Stimulated activated CD8-positive, alpha-beta memory T cell treated with anti-CD3 and anti-CD28 coated beads, Interleukin-15, amount 100 ng/mL, for 1 hour (primary cell): ENCODE measurements around the gene CES3.

Source experiments
- DNase-seq: peaks from one replicate; pipeline ENCODE4 v3.0.0-alpha.2; 2020; ENCODE audit warnings: low read depth

Gene CES3, protein sequence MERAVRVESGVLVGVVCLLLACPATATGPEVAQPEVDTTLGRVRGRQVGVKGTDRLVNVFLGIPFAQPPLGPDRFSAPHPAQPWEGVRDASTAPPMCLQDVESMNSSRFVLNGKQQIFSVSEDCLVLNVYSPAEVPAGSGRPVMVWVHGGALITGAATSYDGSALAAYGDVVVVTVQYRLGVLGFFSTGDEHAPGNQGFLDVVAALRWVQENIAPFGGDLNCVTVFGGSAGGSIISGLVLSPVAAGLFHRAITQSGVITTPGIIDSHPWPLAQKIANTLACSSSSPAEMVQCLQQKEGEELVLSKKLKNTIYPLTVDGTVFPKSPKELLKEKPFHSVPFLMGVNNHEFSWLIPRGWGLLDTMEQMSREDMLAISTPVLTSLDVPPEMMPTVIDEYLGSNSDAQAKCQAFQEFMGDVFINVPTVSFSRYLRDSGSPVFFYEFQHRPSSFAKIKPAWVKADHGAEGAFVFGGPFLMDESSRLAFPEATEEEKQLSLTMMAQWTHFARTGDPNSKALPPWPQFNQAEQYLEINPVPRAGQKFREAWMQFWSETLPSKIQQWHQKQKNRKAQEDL

GRCh38 chr16:66961065-66961744 is at the start of gene CES3:
Gene CES3, plus strand, starts transcription at chr16:66961266. Its CDS starts 42 bp downstream, at chr16:66961308.
- no peak for DNase-seq

DNA sequence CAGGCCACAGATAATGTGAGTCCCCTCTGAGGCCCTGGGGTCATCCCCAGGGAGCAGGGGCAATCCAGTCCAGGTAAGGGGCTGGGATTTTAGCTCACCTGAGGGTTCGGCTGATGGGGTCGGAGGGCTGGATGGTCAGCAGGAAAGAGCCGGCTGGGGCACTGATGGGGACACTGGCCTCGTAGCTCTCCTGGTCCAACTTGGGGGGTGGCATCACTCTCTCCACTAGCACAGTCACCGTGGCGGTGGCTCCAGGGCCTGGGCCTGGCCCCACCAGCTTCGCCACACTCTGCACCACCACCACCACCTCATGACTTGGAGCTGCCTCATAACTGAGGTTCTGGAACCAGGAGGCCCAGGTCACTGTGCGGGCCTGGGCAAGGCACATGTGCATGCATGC is 49.3 kb upstream of the CES3 start:
- DNase-seq = no peak

DNA sequence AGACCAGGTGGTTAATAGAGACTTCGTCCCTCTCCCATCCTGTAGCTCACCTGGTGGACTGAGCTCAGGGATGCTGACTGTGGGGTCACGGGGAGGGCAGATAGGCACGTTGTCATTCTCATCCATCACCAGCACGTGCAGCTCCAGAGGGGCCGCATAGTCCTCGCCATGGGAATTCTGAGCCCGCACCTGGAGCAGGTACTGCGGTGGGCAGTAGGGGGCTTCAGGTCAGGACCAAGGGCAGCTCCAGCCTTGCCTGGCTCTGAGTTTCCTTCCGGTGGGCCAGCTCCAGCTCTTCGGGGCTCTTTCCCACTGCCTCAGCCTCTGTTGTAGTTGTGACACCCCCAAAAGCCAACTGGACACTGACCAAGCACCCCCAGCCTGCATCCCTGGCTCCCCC is 48.0 kb upstream of the CES3 start:
- DNase-seq = no peak

- no peak for DNase-seq
Measured at GRCh38 chr16:66913711-66914110, 47.4 kb upstream of the CES3 start.

- no peak for DNase-seq
Measured at GRCh38 chr16:66914541-66914940, 46.5 kb upstream of the CES3 start.

DNA sequence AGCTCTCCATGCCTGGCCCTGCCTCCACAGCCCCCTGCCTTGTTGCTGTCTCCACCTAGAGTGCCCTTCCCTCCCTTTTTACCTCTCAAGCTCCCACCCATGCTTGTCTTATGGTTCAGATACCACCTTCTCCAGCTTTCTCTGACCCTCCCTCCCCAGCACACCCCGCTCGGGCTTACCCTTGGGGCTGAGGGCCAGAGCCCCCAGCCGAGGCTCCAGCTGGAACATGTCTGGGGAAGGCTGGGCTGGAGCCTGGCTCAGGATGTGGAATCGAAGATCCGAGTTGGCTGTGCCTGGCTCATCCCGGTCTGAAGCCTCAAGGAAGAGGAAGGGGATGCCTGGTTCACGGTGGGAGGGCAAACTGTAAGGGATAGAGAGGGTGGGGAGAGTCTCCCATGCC is 46.0 kb upstream of the CES3 start:
- DNase-seq = no peak

GRCh38 chr16:66916518-66916917 is 44.5 kb upstream of the CES3 start:
- no peak for DNase-seq

GRCh38 chr16:66917741-66918140 is 43.3 kb upstream of the CES3 start:
- DNase-seq = no peak

DNA sequence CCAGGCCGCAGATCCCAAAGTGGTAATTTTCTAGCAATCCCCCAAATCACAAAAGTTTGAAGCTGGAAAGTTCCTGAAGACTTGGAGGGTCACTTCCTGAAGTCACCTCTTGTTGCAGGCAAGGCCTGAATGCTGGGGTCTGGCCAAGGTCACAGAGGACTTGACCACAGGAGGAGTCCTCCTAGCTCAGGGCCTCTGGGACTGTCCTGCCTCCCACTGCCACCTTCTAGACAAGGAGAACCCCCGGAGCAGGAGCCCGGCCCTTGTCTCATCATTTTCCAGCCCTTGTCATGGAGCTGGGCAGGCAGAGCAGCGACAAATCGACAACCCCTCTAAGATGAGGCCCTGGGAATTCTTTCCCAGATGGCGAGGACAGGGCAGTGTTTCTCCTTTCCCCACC is 42.7 kb upstream of the CES3 start:
- DNase-seq = no peak

GRCh38 chr16:66918803-66919568 is 42.1 kb upstream of the CES3 start, which contains the start of gene CDH16:
Gene CDH16, minus strand, starts transcription at chr16:66918885. Its CDS starts 820 bp downstream, at chr16:66918065.
- no peak for DNase-seq

DNA sequence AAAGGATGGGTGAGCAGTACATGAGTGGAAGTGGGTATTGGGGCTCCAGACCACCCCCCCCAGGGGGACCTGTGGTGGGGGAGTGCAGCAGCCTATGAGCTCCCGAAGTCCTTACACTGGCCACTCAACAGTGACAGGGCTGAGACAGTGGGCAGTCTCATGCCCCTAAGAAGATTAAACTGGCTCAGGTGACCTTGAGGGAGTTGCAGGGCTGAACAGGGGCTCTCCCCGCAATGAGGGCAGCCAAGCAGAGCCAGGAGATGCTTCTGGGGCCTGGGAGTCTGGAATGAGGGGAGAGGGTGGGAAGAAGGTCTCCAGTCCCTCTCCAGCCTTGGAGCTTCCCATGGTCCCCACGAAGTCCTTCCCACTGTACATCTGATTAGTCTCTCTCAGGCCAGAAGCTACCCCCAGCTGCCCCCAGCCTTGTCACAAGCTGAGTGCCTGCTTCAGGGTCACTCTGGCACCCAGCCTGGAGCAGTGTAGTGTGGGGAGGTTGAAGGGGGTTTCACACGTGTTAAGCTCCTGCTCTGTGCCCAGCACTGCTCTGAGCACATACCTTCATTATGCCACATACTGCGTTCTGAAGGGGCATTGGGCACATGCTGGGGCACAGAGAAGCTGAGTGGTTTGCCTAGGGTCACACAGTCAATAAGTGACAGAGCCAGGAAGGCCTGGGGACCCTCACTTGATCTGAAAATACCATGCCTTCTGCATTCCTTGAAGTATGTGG is 41.3 kb upstream of the CES3 start:
- no peak for DNase-seq

DNA sequence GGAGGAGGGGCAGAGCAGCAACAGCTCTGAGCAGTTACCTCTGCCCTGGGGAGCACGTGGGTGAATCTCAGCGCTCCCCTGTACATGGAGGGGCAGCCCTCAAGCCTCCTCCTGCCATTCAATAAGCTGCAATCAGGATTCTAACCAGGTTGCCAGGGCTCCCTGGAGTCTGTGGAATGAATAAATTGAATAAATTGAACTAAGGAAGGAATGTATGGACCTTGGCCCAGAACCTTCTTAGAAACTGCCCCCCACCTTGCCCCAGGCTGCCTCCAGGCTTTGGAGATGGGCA is 40.8 kb upstream of the CES3 start:
- no peak for DNase-seq

GRCh38 chr16:66920924-66921680 is 40.0 kb upstream of the CES3 start:
- DNase-seq = no peak

DNA sequence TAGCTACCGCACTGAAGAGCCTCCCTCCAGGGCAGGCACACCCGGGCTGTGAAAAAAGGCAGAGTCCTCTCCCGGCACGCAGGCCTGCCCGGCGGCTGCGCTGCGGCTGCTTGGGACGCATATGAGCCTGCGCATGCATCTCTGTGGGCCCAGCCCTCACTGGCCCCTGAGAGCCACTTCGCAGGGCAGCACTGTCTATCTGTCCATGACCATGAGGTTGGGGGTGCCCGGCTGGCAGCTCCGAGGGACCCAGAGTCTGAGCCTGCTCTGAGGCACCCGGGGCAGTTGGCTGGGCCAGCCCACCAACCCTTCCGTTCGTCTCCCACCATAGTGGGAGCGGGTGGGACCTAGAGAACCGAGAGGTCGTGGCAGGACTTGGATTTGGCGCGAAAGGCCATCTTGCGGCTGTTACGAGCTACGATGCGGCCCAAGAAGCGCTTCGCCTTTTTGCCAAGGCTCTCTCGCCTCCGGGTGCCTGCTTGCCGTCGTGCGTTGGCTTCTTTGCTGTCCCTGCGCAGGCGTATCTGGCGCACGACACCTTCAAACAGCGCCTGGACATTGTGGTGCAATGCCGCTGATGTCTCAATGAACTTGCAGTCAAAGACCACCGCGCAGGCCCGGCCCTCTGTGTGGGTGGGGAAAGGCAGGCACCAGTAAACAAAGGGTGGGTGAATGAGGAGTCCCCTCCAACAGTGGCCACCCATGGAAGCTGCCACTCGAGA is 39.2 kb upstream of the CES3 start:
- no peak for DNase-seq

DNA sequence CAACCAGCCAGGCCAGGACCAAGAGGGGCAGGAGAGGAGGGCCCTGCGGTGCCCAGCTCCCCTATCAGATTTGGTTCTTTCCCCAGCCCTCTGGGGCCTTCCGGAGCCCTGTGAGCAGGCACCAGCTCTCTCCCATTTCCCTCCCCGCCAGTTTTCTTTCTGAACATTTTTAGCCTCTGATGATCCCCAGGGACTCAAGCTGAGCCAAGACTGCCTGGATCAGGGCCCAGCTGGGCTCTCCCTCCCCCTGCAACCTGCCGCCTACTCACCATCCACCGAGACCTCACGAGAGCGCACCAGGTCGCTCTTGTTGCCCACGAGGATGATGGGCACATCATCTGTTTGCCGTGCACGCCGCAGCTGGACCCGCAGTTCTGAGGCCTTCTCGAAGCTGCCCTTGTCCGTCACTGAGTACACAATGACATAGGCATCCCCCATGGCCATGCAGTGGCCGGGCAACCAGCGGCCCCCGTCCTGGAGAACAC is 37.8 kb upstream of the CES3 start:
- DNase-seq = no peak

- DNase-seq = no peak
Measured at GRCh38 chr16:66923866-66924265, 37.2 kb upstream of the CES3 start.

DNA sequence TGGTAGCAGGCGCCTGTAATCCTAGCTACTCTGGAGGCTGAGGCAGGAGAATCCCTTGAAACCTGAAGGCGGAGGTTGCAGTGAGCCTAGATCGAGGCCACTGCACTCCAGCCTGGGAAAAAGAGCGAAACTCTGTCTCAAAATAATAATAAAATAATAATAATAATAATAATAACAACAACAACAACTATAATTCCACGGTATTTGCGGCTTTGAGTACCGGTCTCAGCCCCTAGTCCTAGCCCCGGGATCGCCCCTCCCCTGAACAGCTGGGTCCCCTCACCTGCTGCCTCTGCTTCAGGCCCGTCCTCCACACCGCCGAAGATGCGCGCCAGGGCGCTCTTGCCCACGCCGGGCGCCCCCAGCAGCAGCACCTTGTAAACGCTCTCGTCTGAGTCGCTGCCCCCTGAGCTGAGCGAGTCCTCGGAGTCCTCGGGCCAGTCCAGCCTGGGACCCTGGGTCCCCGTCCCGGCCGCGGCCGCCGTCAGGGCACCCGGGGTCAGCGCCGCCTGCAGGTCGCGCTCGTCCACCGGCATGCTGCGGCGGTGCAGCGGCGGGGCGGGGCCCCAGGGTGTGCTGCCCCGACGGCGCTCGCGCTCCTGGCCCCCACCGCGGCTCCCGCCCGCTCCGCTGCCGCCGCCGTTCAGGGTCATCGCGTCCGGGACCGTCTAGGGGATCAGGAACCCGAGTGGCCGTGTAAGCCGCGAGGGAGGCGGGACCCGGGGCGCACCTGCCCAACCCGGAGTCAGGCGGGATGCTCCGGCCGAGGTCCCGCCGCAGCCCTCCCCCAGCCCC is 36.3 kb upstream of the CES3 start:
- no peak for DNase-seq

- no peak for DNase-seq
Measured at GRCh38 chr16:66925322-66925840, 35.7 kb upstream of the CES3 start, which contains the start of gene RRAD. Gene RRAD, minus strand, starts transcription at chr16:66925535. Its CDS starts 356 bp downstream, at chr16:66925179.
